Thymus (tissue), 11 donors: ENCODE data around the gene ARID4B. TPM values are rescaled to one million over a fixed set of nuclear protein-coding genes. Genes with fewer than 3 reads are reported as not detected.
A peak's percentile ranks its signal among the peaks of the same experiment; 100 is the strongest.
"Not testable (repeated sequence)": the region's sequence is repeated elsewhere in the genome, so short reads cannot be mapped to it uniquely, and the experiment has no call there.

Experiments used
- DNase-seq, 9 donors: peaks; one replicate each; pipeline ENCODE4 v3.0.0-alpha.2; 2013; ENCODE audit warnings: low spot score in 9 of 9, low read depth in 6 of 9, missing footprints in 1 of 9
- H3K27ac ChIP-seq, 2 donors: one replicate each; pipeline ENCODE4 v1.5.1; 2013; ENCODE audit warnings: control low read depth in 1 of 2, low read depth in 1 of 2, low read length in 1 of 2, mild to moderate bottlenecking in 1 of 2, moderate library complexity in 1 of 2
- H3K27me3 ChIP-seq, 2 donors: one replicate each; pipeline ENCODE4 v1.5.1; 2013; ENCODE audit warnings: low read length in 1 of 2; ENCODE audit not compliant: control insufficient read depth in 2 of 2, insufficient read depth in 1 of 2
- H3K36me3 ChIP-seq, 2 donors: one replicate each; pipeline ENCODE4 v1.5.1; 2013; ENCODE audit warnings: low read length in 1 of 2, mild to moderate bottlenecking in 1 of 2, moderate library complexity in 1 of 2; ENCODE audit not compliant: control insufficient read depth in 2 of 2, insufficient read depth in 2 of 2
- H3K4me1 ChIP-seq, 2 donors: one replicate each; pipeline ENCODE4 v1.5.1; 2013; ENCODE audit warnings: low read length in 2 of 2; ENCODE audit not compliant: control insufficient read depth in 2 of 2, insufficient read depth in 2 of 2
- H3K4me3 ChIP-seq, 2 donors: one replicate each; pipeline ENCODE4 v1.5.1; 2013; ENCODE audit warnings: low read length in 2 of 2, control low read depth in 1 of 2, mild to moderate bottlenecking in 1 of 2
- H3K9me3 ChIP-seq, 2 donors: one replicate each; pipeline ENCODE4 v1.5.1; 2013; ENCODE audit warnings: low read length in 1 of 2, mild to moderate bottlenecking in 1 of 2; ENCODE audit not compliant: control insufficient read depth in 2 of 2, insufficient read depth in 1 of 2
- WGBS: extraction: QIAGEN DNeasy Blood & Tissue Kit; methylation state at CpG from one replicate; pipeline ENCODE4 v1.1.7; 2013; 5-methylcytosine and 5-hydroxymethylcytosine counted together
- polyA plus RNA-seq: library from polyadenylated mRNA; stranded (reverse); fragments of 200-250 nt; gene quantifications from one replicate; pipeline ENCODE4 v1.2.3, GENCODE V29; 2013
- total RNA-seq: library from RNA; stranded (reverse); fragments of 120-200 nt; gene quantifications from one replicate; pipeline ENCODE4 v1.2.4, GENCODE V29; 2013
- donor health status: healthy.

The ARID4B gene
- total and polyA plus RNA-seq, 2 donors: 36.9 to 41.8 TPM

DNA sequence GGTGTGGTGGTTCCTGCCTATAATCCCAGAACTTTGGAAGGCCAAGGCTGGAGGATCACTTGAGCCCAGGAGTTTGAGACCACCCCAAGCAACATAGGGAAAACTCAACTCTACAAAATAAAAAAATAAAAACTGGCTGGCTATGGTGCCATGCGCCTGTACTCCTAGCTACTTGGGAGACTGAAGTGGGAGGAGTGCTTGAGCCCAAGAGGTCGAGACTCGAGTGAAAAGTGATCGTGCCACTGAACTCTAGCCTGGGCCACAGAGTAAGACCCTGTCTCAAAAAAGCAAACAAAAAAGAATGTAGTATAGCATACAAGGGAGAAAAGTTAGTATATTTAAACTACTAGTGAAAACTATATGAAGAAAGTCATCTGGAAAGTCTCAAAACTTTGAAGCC, 66.7 kb downstream of the ARID4B start:
- 98% methylated on average over 4 of the region's 4 CpGs for WGBS
- Histone ChIP-seq H3K9me3 (no peaks in the 10 kb centered on the region), H3K36me3 (peaks cover 8 to 11% of the 10 kb centered on the region in 2 donors), H3K27ac (no peak overlapping the region), H3K27me3 (no peaks in the 10 kb centered on the region), H3K4me3 (no peak overlapping the region), H3K4me1 (peaks cover 5 to 7% of the 10 kb centered on the region in 2 donors)
- no peak for DNase-seq

DNA sequence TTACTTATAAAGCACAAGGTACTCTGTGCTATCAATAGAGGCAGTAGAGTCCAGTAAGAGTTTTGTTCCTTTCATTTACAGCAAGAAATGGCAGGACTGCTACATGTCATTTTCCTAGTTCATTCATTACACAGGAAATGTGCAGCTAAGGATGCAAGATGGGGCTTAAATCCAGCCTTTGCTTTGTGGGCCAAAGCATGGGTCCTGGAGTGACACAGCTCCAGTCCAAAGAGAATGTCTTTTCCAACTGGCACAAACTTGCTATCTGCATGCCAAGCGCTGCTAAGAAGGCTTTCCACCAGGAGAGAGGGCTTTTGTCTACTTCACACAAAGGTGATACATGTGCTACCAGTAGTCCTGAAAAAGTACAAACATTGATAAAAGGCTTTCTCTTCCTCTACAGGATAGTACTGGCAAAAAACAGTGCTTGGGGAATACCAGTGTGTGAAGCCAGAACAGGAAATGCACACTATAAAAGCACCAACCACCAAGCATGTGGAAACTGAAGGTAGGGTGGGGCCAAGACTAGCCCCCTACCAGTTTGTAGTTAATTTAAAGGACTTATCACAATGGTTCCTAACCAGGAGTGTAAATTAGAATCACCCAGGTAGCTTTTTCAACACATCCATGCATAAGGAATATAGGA, 68.7 kb downstream of the ARID4B start:
- H3K27me3 ChIP-seq: no peaks in the 10 kb centered on the region
- H3K27ac ChIP-seq: peak overlapping the region; percentile 2 to 59
- DNase-seq: peak in 1 of 9 donors; percentile 39
- H3K9me3 ChIP-seq: no peaks in the 10 kb centered on the region
- 90% methylated on average over 1 of the region's 1 CpG for WGBS
- peaks cover 8 to 12% of the 10 kb centered on the region in 2 donors for H3K36me3 ChIP-seq
- H3K4me1 ChIP-seq: peaks cover 5 to 7% of the 10 kb centered on the region in 2 donors
- H3K4me3 ChIP-seq: no peak overlapping the region

DNA sequence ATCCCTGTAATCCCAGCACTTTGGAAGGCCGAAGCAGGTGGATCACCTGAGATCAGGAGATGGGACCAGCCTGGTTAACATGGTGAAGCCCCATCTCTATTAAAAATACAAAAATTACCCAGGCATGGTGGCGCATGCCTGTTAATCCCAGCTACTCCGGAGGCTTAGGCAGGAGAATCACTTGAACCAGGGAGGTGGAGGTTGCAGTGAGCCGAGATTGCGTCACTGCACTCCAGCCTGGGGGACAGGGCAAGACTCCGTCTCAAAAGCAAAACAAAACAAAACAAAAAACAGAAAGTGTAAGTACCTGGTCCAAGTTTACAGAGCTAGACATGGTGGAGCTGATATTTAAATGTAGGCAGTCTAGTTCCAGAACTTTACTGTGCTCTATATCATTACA, 69.9 kb downstream of the ARID4B start:
- not testable (repeated sequence) for H3K4me3 ChIP-seq, DNase-seq, H3K27ac ChIP-seq, H3K4me1 ChIP-seq, H3K27me3 ChIP-seq, H3K9me3 ChIP-seq
- WGBS: 97% methylated on average over 6 of the region's 6 CpGs
- H3K36me3 ChIP-seq: peaks cover 8 to 12% of the 10 kb centered on the region in 2 donors

DNA sequence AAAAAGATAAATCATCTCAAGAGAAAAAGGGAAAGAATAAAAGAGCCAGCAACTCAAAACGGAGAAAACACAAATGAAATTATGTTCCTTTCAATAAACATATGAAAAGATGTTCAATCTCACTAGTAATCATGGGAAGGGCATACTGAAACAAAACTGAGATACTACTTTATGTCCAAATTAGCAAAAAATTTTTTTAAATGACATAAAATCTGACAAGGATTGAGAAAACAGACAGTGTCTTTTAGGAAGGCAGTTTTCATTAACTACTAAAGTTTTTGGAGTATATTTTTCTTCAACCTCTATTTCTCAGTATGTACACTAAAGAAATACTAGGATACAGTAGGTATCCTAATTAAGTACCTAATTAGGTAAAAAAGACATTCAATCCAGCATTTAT, 73.3 kb downstream of the ARID4B start:
- H3K4me1 ChIP-seq: peaks cover 5 to 7% of the 10 kb centered on the region in 2 donors
- 95% methylated on average over 1 of the region's 1 CpG for WGBS
- no peaks in the 10 kb centered on the region for H3K27me3 ChIP-seq
- no peaks in the 10 kb centered on the region for H3K9me3 ChIP-seq
- H3K4me3 ChIP-seq: no peak overlapping the region
- no peak overlapping the region for H3K27ac ChIP-seq
- peaks cover 8 to 28% of the 10 kb centered on the region in 2 donors for H3K36me3 ChIP-seq
- no peak for DNase-seq

DNA sequence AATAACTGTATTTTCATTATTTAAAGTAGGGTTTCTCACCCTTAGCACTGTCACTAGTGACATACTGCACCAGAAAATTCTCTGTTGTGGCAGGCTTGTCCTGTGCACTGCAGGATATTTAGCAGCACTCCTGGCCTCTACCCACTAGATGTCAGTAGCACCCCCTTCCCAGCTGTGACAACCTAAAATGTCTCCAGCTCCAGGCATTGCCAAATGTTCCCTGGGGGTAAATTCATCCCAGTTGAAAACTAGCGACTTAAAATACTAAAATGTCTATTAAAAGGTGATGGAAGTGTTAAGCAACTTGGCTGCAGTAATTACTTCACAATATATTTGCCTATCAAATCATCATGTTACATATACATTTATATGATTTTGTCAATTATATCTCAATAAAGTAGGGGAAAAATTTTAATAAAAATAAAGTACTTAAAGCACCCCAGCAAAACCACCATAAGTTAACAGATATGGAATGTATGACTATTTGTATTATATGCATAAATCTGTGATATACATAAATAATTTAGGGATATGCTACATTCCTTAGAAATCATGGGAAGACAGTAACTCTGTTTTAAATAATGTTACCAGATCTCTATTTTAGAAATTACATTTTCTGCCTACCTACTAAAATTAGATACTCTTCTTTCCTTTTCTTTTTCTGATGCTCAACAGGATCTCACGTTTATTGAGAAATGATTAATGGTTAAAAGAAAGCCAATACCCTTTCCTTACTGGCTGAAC, 74.6 kb downstream of the ARID4B start:
- no peak overlapping the region for H3K4me3 ChIP-seq
- no peaks in the 10 kb centered on the region for H3K27me3 ChIP-seq
- no peaks in the 10 kb centered on the region for H3K4me1 ChIP-seq
- WGBS: 50% methylated on average over 2 of the region's 2 CpGs
- H3K27ac ChIP-seq: no peak overlapping the region
- no peaks in the 10 kb centered on the region for H3K9me3 ChIP-seq
- DNase-seq: peak in 8 of 9 donors; percentile 30 to 77 (median 50)
- peaks cover 3 to 32% of the 10 kb centered on the region in 2 donors for H3K36me3 ChIP-seq

DNA sequence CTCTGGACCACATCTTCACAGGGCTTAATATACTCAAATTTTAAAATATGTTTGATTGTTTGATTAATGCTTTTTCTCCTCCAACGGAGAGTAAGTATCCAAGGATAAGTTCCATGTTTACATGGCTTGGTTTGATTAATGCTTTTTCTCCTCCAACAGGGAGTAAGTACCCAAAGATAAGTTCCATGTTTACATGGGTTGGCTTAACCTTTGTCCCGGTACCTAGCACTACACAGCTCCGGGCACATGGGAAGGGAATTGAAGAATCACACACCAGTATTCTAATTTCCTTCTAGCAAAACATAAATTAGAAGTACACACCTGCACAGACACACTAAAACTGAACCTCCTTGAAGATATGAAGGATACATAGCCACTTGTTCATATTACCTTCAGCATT, 77.5 kb downstream of the ARID4B start:
- Histone ChIP-seq H3K9me3 (no peaks in the 10 kb centered on the region), H3K4me1 (peaks cover 0 to 2% of the 10 kb centered on the region in 2 donors), H3K4me3 (no peak overlapping the region), H3K36me3 (peaks cover 0 to 29% of the 10 kb centered on the region in 2 donors), H3K27ac (no peak overlapping the region), H3K27me3 (no peaks in the 10 kb centered on the region)
- 98% methylated on average over 3 of the region's 3 CpGs for WGBS
- DNase-seq: no peak

DNA sequence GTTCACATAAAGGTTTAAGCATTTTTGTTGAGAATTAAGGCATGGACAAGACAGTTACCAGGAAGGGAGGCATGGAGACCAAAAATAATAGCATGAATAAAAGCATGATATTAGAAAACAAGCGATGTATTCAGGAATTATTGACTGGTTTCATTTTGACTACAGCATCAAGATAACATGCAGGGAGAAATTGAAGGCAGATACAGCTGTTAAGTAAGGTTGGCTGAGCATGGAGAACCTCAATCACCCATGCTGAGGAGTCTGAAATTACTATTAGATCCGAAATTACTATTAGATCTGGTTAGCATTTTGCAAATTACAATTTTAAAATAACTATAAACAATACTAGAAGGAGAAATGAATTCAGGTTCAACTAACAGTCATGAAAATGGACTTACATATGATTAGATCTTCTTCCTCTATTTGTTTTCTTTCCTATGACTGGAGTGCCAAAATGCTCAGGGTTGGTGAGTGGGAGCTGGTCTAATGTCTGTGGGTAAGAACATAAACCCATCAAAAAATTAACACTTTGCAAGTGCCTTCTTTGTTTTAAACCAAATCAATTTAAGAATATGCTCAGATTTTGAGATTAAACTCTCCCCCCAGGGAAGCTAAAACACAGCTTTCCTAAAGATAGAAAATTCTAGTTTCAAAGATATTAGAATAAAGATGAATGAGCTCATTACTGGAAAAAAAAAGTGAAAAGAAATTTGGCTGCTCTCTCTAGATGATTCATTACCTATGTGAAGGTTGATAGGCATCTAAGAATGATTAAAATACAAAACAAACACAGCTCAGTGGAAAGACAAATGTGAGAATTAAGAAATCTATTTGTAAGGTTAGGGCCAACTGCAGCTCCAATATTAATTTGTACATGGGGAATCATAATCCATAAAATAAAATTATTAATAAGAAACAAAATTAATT, 81.7 kb downstream of the ARID4B start:
- Histone ChIP-seq H3K9me3 (no peaks in the 10 kb centered on the region), H3K36me3 (peaks cover 0 to 29% of the 10 kb centered on the region in 2 donors), H3K27me3 (no peaks in the 10 kb centered on the region), H3K4me1 (peaks cover 2% of the 10 kb centered on the region in 2 donors), H3K4me3 (no peak overlapping the region), H3K27ac (peak overlapping the region in 1 of 2 donors; percentile 26)
- no peak for DNase-seq
- 95% methylated on average over 2 of the region's 2 CpGs for WGBS

DNA sequence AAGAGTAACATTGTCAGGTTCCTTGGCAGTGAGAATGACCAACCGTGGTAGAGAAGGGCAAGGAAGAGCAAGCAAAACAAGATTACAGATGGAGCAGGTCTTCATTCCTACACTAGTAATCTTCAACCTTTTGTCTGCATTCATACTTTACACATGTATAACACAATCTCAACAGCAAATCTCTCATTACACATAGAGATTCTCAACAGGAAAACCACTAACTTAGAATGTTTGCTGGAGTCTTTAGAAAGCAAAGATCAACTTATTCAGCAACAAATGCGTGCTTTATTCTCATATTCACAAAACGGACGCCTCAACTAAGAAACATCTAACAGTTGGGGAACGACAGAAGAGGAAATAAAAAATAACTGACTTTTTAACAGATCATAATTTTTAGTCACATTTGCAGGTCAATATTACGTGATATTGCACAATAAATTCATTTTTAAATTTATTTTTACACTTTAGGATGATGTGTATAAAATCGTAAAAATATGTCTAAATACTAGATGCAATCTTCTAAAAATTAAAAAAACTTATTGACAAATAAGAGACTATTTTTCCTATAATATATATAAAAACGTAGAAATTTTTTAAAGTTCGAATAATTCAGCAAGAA, 82.9 kb downstream of the ARID4B start:
- no peak overlapping the region for H3K4me3 ChIP-seq
- no peaks in the 10 kb centered on the region for H3K9me3 ChIP-seq
- H3K4me1 ChIP-seq: peaks cover 2% of the 10 kb centered on the region in 2 donors
- peak in 5 of 9 donors; percentile 14 to 54 (median 26) for DNase-seq
- H3K27ac ChIP-seq: peak overlapping the region in 1 of 2 donors; percentile 79
- 37% methylated on average over 9 of the region's 9 CpGs for WGBS
- peaks cover 0 to 24% of the 10 kb centered on the region in 2 donors for H3K36me3 ChIP-seq
- no peaks in the 10 kb centered on the region for H3K27me3 ChIP-seq
